Activated B cell treated with CpG ODN at 0.5 μM for 24 hours (primary cell): ENCODE data around the gene GBF1. TPM values are rescaled to one million over a fixed set of nuclear protein-coding genes. Genes with fewer than 3 reads are reported as not detected.

Experiments used
- ATAC-seq: fragments of 200-7000 bp; cut with Tn5 transposase; one replicate; pipeline ENCODE4 v1.10.0; 2021; ENCODE audit warnings: low read depth, mild to moderate bottlenecking, moderate library complexity
- CTCF ChIA-PET: fragments of 350-600 bp; sonication (Branson Sonifier 250); formaldehyde crosslinking; loops from one replicate; lab custom pipeline; 2021; ENCODE audit warnings: antibody characterized with exemption; lab: Charles Lee
- POLR2A ChIA-PET: fragments of 350-600 bp; sonication (Branson Sonifier 250); formaldehyde crosslinking; loops from one replicate; lab custom pipeline; 2021; ENCODE audit warnings: antibody characterized with exemption; lab: Charles Lee
- DNase-seq: peaks from one replicate; pipeline ENCODE4 v3.0.0; 2022
- H3K27ac Mint-ChIP-seq: one replicate; pipeline ENCODE4 v1.8.0; 2020; ENCODE audit warnings: mixed read lengths
- H3K27me3 Mint-ChIP-seq: one replicate; pipeline ENCODE4 v1.8.0; 2021; ENCODE audit warnings: mixed read lengths
- H3K36me3 Mint-ChIP-seq: one replicate; pipeline ENCODE4 v1.8.0; 2021; ENCODE audit warnings: low read depth, mixed read lengths
- H3K4me1 Mint-ChIP-seq: one replicate; pipeline ENCODE4 v1.8.0; 2021; ENCODE audit warnings: mixed read lengths
- H3K4me3 Mint-ChIP-seq: one replicate; pipeline ENCODE4 v1.8.0; 2020; ENCODE audit warnings: mild to moderate bottlenecking, mixed read lengths
- H3K9me3 Mint-ChIP-seq: one replicate; pipeline ENCODE4 v1.8.0; 2020; ENCODE audit warnings: mixed read lengths
- CTCF ChIP-seq: fragments of 200-600 bp; IDR thresholded peaks from one replicate; pipeline ENCODE4 v1.8.0; 2022; ENCODE audit warnings: antibody characterized with exemption, mild to moderate bottlenecking
- intact Hi-C: fragments of 100-400 bp; cut with micrococcal nuclease; formaldehyde crosslinking; loops from one replicate; pipeline ENCODE4 v1.15.1; 2024
- total RNA-seq: library from RNA; stranded (reverse); gene quantifications from 2 replicates; pipeline ENCODE4 v1.2.3, GENCODE V29; 2022

GBF1 gene
- total RNA-seq, 1 donor from 2014 or later, result 44.3 TPM

GRCh38 chr10:102422545-102423129 is 177.3 kb downstream of the GBF1 start:
- peak; percentile 25 for ATAC-seq

DNA sequence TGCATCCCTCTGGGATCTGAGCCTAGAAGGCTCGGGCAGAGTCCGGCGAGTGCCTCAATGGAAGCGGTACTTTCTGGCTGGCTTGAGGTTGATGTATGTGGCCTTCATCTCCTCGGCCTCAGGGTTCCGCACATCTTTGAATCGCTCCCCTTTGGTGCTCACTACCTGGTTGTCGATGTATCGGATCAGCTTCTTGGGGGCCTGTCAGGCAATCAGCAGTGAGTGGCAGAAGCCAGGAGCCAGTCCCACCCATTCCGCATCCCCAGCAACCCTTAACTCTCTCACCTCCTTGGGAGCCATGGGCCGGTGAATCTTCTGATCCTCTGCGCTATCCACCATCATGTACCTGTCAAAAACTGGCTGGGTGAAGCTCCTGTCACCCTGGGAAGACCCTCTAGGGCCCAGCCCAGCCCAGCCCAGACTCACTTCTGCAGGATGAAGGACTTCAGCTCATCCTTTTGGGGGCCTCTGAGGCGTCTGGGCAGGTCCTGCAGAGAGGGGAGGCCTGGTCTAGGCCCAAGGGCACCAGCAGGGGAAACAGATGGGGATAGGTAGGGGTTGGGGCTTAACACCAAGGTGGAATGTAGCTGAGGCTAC is 178.1 kb downstream of the GBF1 start:
- ChIA-PET CTCF (interaction anchor here (0.7 to 5.2 kb wide), 11 partner anchors 9 to 254 kb away, joined by 3 to 40 read pairs (median 8); partner anchors contain the start of genes C10orf95, CUEDC2 and NFKB2), POLR2A (interaction anchor here (1.2 to 6.2 kb wide), 5 partner anchors 9 to 219 kb away, joined by 4 to 305 read pairs (median 14); partner anchors contain the start of genes CUEDC2 and NFKB2)
- TF ChIP-seq CTCF, result no peak
- ATAC-seq (no peak), DNase-seq (no peak)
- Mint-ChIP-seq H3K9me3 (no peaks in the 10 kb centered on the region), H3K27me3 (no peaks in the 10 kb centered on the region), H3K27ac (no peak overlapping the region), H3K4me1 (peaks cover 40% of the 10 kb centered on the region), H3K4me3 (no peak overlapping the region), H3K36me3 (peaks cover 30% of the 10 kb centered on the region)
- intact Hi-C loops, result loop anchor here (2.0 kb wide), 1 partner anchor 71 kb away; no protein-coding TSS in a partner anchor

More at GRCh38 chr10:102422545-102423129, 177.3 kb downstream of the GBF1 start:
- peak overlapping the region; percentile 65 for H3K27ac Mint-ChIP-seq
- ChIA-PET POLR2A (interaction anchor here (1.2 to 6.2 kb wide), 6 partner anchors 10 to 220 kb away, joined by 4 to 305 read pairs (median 21); partner anchors contain the start of genes C10orf95, CUEDC2 and NFKB2), CTCF (interaction anchor here (0.7 to 5.2 kb wide), 18 partner anchors 10 to 253 kb away, joined by 3 to 40 read pairs (median 4); partner anchors contain the start of genes C10orf95, CUEDC2 and NFKB2)
- peaks cover 8% of the 10 kb centered on the region for H3K27me3 Mint-ChIP-seq
- peaks cover 29% of the 10 kb centered on the region for H3K36me3 Mint-ChIP-seq
- H3K9me3 Mint-ChIP-seq, result no peaks in the 10 kb centered on the region
- intact Hi-C loops, result loop anchor here (1.0 to 2.0 kb wide), 3 partner anchors 70 to 290 kb away; no protein-coding TSS in a partner anchor
- peaks cover 45% of the 10 kb centered on the region for H3K4me1 Mint-ChIP-seq
- H3K4me3 Mint-ChIP-seq, result peak overlapping the region; percentile 98
- DNase-seq, result peak; percentile 57
- TF ChIP-seq CTCF, result no peak

DNA sequence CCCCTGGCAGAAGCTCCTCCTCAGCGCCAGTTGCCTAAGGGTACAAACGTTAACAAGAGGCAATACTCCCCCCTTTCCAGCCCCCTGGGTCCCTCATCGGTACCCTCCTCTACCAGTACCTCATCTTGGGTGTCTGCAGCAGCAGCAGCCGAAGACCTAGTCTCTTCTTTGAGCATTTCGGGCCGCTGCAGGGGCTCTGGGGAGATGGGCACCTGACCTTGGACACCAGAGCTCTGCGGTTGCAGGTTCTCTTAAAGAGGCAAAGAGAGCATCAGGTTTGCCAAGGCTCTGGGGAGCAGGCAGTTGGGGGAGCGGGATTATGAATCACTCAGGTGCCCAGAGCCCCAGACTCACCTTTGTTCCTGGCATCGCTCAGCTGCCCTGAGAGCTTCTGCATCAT is 178.8 kb downstream of the GBF1 start:
- H3K4me3 Mint-ChIP-seq, result no peak overlapping the region
- intact Hi-C loops, result no loop called here
- DNase-seq, result no peak

DNA sequence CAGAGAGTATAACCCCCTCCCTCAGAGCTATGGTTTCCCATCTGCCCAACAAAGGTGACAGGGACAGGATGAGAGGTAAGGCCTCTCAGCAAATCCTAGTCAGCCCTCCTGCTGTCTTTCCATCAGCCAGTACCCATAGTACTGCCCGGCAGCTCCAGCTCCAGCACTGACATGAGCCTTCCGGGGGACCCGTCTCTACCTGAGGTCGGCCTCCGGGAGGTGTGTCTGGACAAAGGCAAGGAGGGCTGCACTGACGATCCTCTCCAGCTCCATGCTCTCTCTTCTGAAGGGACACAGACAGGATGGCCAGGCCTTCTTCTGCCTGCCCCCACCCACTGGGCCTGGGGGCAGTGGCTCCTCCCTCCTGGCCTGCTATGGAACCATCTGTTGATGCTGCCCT is 179.6 kb downstream of the GBF1 start:
- ATAC-seq, result no peak
- TF ChIP-seq CTCF, result no peak
- POLR2A ChIA-PET, result interaction anchor here (5.3 to 6.2 kb wide), 2 partner anchors 8 to 24 kb away, joined by 78 to 305 read pairs; partner anchors contain the start of genes CUEDC2 and NFKB2
- Mint-ChIP-seq H3K4me1 (peaks cover 29% of the 10 kb centered on the region), H3K27ac (no peak overlapping the region), H3K9me3 (no peaks in the 10 kb centered on the region), H3K36me3 (peaks cover 31% of the 10 kb centered on the region), H3K27me3 (no peaks in the 10 kb centered on the region), H3K4me3 (no peak overlapping the region)
- DNase-seq, result no peak
- CTCF ChIA-PET, result interaction anchor here (4.7 kb wide), 1 partner anchor 54 kb away, joined by 24 read pairs; no protein-coding TSS in a partner anchor
- intact Hi-C loops, result no loop called here

More for the DNA sequence above, 178.8 kb downstream of the GBF1 start:
- Mint-ChIP-seq H3K36me3 (peaks cover 31% of the 10 kb centered on the region), H3K27me3 (no peaks in the 10 kb centered on the region), H3K27ac (no peak overlapping the region), H3K4me1 (peaks cover 37% of the 10 kb centered on the region), H3K9me3 (no peaks in the 10 kb centered on the region)
- TF ChIP-seq CTCF, result no peak
- ChIA-PET CTCF (interaction anchor here (2.3 to 5.2 kb wide), 4 partner anchors 24 to 55 kb away, joined by 8 to 29 read pairs (median 24); no protein-coding TSS in a partner anchor), POLR2A (interaction anchor here (0.6 to 6.2 kb wide), 4 partner anchors 9 to 255 kb away, joined by 4 to 305 read pairs (median 41); partner anchors contain the start of genes CUEDC2 and NFKB2)
- ATAC-seq, result no peak
